Activated naive CD4-positive, alpha-beta T cell treated with anti-CD3 and anti-CD28 coated beads for 36 hours (primary cell): ENCODE measurements around the gene SHMT2. TPM values are rescaled to one million over a fixed set of nuclear protein-coding genes. Genes with fewer than 3 reads are reported as not detected.
"Not testable (repeated sequence)": the region's sequence is repeated elsewhere in the genome, so short reads cannot be mapped to it uniquely, and the experiment has no call there.

Experiments
- CTCF ChIA-PET: fragments of 350-600 bp; sonication (Branson Sonifier 250); formaldehyde crosslinking; loops from one replicate; lab custom pipeline; 2021; ENCODE audit warnings: antibody characterized with exemption; lab: Charles Lee
- DNase-seq: peaks from one replicate; pipeline ENCODE4 v3.0.0-alpha.2; 2020
- H3K27ac Mint-ChIP-seq: one replicate; pipeline ENCODE4 v1.8.0; 2021; ENCODE audit warnings: mild to moderate bottlenecking, mixed read lengths
- H3K27me3 Mint-ChIP-seq: one replicate; pipeline ENCODE4 v1.8.0; 2021; ENCODE audit warnings: low read depth, mixed read lengths
- H3K36me3 Mint-ChIP-seq: one replicate; pipeline ENCODE4 v1.8.0; 2021; ENCODE audit warnings: low read depth, mixed read lengths
- H3K4me1 Mint-ChIP-seq: one replicate; pipeline ENCODE4 v1.8.0; 2021; ENCODE audit warnings: low read depth, mixed read lengths
- H3K4me3 Mint-ChIP-seq: one replicate; pipeline ENCODE4 v1.8.0; 2021; ENCODE audit warnings: mild to moderate bottlenecking, moderate library complexity, mixed read lengths
- H3K9me3 Mint-ChIP-seq: one replicate; pipeline ENCODE4 v1.8.0; 2021; ENCODE audit warnings: mixed read lengths
- intact Hi-C: fragments of 100-400 bp; cut with micrococcal nuclease; formaldehyde crosslinking; loops from one replicate; pipeline ENCODE4 v1.15.1; 2023
- total RNA-seq, 2 experiments: library from RNA; stranded (reverse); gene quantifications; one replicate each; pipeline ENCODE4 v1.2.3, GENCODE V29; 2021

The SHMT2 gene
- total RNA-seq, 2 experiments from 2014 or later = 542 to 552 TPM

DNA sequence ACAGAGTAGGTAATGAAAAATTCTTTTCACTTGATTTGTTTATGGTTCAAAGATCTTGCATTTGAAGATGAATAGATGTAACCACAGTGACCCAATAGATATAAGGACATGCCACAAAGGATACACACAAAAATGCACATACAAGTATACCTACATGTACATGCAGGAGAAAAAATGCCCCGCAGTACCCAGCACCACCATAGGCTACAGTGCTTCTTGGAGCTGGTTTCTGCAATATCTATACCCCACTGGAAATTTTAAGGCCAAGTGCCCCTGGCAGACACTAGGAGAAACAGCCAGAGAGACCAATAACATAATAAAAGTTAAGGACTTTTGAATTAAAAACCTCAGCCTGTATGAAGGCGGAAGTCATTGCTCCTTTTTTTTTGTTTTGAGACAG lies 33.6 kb downstream of the SHMT2 start:
- H3K36me3 Mint-ChIP-seq = peaks cover 17% of the 10 kb centered on the region
- peaks cover 3% of the 10 kb centered on the region for H3K4me1 Mint-ChIP-seq

GRCh38 chr12:57266681-57267080 lies 37.2 kb downstream of the SHMT2 start:
- CTCF ChIA-PET = interaction anchor here (0.9 to 9.2 kb wide), 6 partner anchors 10 to 186 kb away, joined by 4 to 135 read pairs (median 10); partner anchors contain the start of gene INHBE
- Mint-ChIP-seq H3K9me3 (no peaks in the 10 kb centered on the region), H3K27me3 (no peaks in the 10 kb centered on the region), H3K4me1 (peaks cover 7% of the 10 kb centered on the region), H3K4me3 (no peak overlapping the region), H3K27ac (no peak overlapping the region), H3K36me3 (peaks cover 25% of the 10 kb centered on the region)
- DNase-seq = no peak
- intact Hi-C loops = no loop called here

More for the DNA sequence above, 33.6 kb downstream of the SHMT2 start:
- Mint-ChIP-seq H3K27me3 (no peaks in the 10 kb centered on the region), H3K27ac (no peak overlapping the region), H3K4me3 (no peak overlapping the region), H3K9me3 (no peaks in the 10 kb centered on the region)
- intact Hi-C loops = loop anchor here (1.0 kb wide), 2 partner anchors 190 to 199 kb away; no protein-coding TSS in a partner anchor
- DNase-seq = no peak
- CTCF ChIA-PET = interaction anchor here (0.6 to 9.2 kb wide), 8 partner anchors 14 to 632 kb away, joined by 3 to 135 read pairs (median 6); partner anchors contain the start of genes GLI1 and INHBE

DNA sequence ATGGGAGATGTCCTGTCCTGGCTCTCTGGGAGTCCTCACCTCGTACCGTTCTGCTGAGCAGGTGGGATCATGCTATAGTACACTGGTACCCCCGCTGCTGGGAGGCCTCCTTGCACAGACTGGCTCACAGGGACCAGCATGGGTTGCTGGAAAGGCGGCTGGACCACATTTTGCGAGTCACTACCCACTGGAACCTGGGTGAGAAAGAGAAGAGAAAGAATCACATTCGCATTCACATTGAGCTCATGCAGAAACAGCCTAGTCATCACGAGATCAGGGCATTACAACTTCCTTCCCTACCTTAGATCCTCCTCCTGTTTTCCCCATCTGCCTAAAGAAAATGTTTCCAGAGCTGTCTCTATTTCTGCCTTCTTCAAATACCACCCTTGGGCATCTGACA lies 38.8 kb downstream of the SHMT2 start:
- CTCF ChIA-PET = interaction anchor here (9.2 kb wide), 1 partner anchor 185 kb away, joined by 135 read pairs; the partner anchor contains the start of gene INHBE

GRCh38 chr12:57270966-57271470 lies 41.5 kb downstream of the SHMT2 start:
- CTCF ChIA-PET = interaction anchor here (0.6 to 2.0 kb wide), 6 partner anchors 57 to 275 kb away, joined by 3 to 8 read pairs (median 4); partner anchors contain the start of gene GLI1
- Mint-ChIP-seq H3K4me1 (peaks cover 9% of the 10 kb centered on the region), H3K27ac (no peak overlapping the region), H3K4me3 (no peak overlapping the region), H3K36me3 (peaks cover 20% of the 10 kb centered on the region), H3K9me3 (no peaks in the 10 kb centered on the region), H3K27me3 (no peaks in the 10 kb centered on the region)
- intact Hi-C loops = no loop called here
- DNase-seq = no peak

More for the DNA sequence above, 38.8 kb downstream of the SHMT2 start:
- Mint-ChIP-seq H3K4me1 (peaks cover 7% of the 10 kb centered on the region), H3K36me3 (peaks cover 23% of the 10 kb centered on the region), H3K27ac (peak overlapping the region; percentile 80), H3K4me3 (no peak overlapping the region), H3K27me3 (no peaks in the 10 kb centered on the region), H3K9me3 (no peaks in the 10 kb centered on the region)
- intact Hi-C loops = no loop called here
- DNase-seq = peak; percentile 51

DNA sequence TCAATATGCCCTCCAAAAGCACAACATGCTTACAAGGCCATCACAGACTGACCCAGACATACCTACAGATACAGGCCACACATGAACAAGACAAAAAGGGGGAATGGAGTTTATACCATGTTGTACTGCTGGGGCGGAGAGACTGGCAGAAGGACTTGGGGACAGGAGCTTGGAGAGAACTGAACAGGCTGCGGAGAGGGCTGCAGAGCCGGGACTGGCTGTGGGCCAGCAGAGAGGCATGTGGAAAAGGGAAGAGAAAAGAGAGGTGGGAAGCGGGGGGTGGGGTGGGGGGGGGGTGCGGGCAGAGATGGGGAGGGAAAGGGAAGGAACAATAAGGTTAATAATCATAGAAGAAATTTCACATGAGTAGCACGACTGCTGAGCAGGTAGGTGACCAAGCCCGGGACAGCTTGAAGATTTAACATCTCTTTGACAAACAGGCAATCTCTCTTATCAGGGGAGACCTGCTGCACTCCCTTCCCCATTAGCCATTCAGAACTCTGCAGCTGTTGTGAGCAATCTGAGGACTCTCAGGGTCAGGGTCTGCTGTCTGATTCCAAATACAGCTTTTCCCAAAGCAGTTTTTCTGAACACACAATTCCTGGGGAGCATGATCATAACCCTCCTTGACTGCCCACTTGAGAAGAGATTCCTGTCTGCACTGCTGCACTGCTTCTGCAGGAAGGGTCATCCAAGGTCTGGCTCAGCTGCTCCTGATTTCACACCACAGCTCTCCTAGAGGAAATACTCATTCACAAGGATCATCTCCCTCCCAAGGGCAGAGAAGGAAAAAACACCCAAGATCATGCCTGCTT lies 43.0 kb downstream of the SHMT2 start:
- Mint-ChIP-seq H3K27me3 (no peaks in the 10 kb centered on the region), H3K4me3 (no peak overlapping the region), H3K36me3 (peaks cover 25% of the 10 kb centered on the region), H3K4me1 (peaks cover 9% of the 10 kb centered on the region), H3K27ac (no peak overlapping the region), H3K9me3 (no peaks in the 10 kb centered on the region)
- intact Hi-C loops = no loop called here
- CTCF ChIA-PET = interaction anchor here (0.7 to 1.1 kb wide), 4 partner anchors 17 to 183 kb away, joined by 3 to 4 read pairs (median 4); partner anchors contain the start of gene INHBE
- DNase-seq = no peak

DNA sequence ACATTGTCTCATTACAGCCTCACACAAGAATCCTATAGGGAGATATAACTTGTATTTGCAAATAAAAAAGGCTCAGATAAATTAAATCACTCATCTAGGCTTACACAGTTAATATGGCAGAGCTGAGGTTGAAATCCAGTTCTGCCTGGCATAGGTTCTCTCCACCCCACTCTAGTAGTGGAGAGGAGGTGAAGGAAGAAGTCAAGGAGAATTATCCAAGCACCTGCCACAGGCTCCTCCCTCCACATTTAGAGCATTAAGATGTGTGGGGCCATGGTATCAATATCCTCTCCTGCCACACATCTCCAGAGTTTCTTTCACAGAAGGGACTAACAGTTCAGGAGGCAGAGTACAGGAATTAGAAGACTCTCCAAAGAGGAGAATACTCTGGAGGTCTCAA lies 44.0 kb downstream of the SHMT2 start:
- DNase-seq = no peak
- no peak overlapping the region for H3K4me3 Mint-ChIP-seq
- intact Hi-C loops = no loop called here
- H3K27ac Mint-ChIP-seq = no peak overlapping the region
- no peaks in the 10 kb centered on the region for H3K9me3 Mint-ChIP-seq
- H3K36me3 Mint-ChIP-seq = peaks cover 27% of the 10 kb centered on the region
- CTCF ChIA-PET = interaction anchor here (0.7 to 1.1 kb wide), 3 partner anchors 16 to 60 kb away, joined by 3 to 4 read pairs (median 3); no protein-coding TSS in a partner anchor
- H3K4me1 Mint-ChIP-seq = peaks cover 5% of the 10 kb centered on the region
- no peaks in the 10 kb centered on the region for H3K27me3 Mint-ChIP-seq

GRCh38 chr12:57276233-57276632 lies 46.7 kb downstream of the SHMT2 start:
- Mint-ChIP-seq H3K36me3 (peaks cover 21% of the 10 kb centered on the region), H3K4me1 (peaks cover 27% of the 10 kb centered on the region)
- H3K4me3 Mint-ChIP-seq, H3K27me3 Mint-ChIP-seq, DNase-seq, H3K27ac Mint-ChIP-seq, H3K9me3 Mint-ChIP-seq, intact Hi-C loops: not testable (repeated sequence)
- CTCF ChIA-PET = interaction anchor here (1.4 to 2.7 kb wide), 3 partner anchors 10 to 177 kb away, joined by 3 to 14 read pairs (median 8); no protein-coding TSS in a partner anchor

DNA sequence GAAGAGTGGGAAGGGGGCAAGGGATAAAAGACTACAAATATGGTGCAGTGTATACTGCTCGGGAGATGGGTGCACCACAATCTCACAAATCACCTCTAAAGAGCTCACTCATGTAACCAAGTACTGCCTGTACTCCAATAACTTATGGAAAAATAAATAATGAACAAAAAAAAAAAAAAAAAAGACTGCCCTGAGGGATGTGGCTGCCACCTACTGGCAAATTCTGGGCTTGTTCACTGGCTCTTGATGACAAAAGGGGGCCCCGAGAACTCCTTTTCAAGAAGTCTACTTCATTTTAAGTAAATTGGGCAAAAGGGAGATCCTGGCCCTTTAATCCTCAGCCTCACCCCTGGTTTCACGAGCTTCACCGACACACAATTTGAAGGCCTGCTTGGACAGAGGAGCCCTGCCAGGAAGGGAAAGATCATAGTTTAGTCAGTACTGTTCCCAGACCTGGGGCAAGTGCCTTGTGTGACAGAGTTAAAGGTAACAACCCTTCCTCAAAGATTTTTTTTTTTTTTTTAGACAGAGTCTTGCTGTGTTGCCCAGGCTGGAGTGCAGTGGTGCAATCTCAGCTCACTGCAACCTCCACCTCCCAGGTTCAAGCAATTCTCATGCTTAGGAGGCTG lies 47.5 kb downstream of the SHMT2 start:
- Mint-ChIP-seq H3K36me3 (peaks cover 21% of the 10 kb centered on the region), H3K4me3 (no peak overlapping the region), H3K27ac (no peak overlapping the region), H3K27me3 (no peaks in the 10 kb centered on the region), H3K9me3 (no peaks in the 10 kb centered on the region), H3K4me1 (peaks cover 28% of the 10 kb centered on the region)
- intact Hi-C loops = no loop called here
- CTCF ChIA-PET = interaction anchor here (0.6 to 2.9 kb wide), 15 partner anchors 11 to 235 kb away, joined by 3 to 14 read pairs (median 4); no protein-coding TSS in a partner anchor
- peak; percentile 42 for DNase-seq

- CTCF ChIA-PET = interaction anchor here (0.6 to 2.9 kb wide), 8 partner anchors 13 to 184 kb away, joined by 3 to 14 read pairs (median 4); no protein-coding TSS in a partner anchor
- Mint-ChIP-seq H3K4me3 (no peak overlapping the region), H3K27ac (peak overlapping the region; percentile 41), H3K4me1 (peaks cover 28% of the 10 kb centered on the region), H3K9me3 (no peaks in the 10 kb centered on the region), H3K27me3 (no peaks in the 10 kb centered on the region), H3K36me3 (peaks cover 25% of the 10 kb centered on the region)
- DNase-seq = no peak
- intact Hi-C loops = no loop called here
Observed at GRCh38 chr12:57278465-57279381, 49.2 kb downstream of the SHMT2 start.

DNA sequence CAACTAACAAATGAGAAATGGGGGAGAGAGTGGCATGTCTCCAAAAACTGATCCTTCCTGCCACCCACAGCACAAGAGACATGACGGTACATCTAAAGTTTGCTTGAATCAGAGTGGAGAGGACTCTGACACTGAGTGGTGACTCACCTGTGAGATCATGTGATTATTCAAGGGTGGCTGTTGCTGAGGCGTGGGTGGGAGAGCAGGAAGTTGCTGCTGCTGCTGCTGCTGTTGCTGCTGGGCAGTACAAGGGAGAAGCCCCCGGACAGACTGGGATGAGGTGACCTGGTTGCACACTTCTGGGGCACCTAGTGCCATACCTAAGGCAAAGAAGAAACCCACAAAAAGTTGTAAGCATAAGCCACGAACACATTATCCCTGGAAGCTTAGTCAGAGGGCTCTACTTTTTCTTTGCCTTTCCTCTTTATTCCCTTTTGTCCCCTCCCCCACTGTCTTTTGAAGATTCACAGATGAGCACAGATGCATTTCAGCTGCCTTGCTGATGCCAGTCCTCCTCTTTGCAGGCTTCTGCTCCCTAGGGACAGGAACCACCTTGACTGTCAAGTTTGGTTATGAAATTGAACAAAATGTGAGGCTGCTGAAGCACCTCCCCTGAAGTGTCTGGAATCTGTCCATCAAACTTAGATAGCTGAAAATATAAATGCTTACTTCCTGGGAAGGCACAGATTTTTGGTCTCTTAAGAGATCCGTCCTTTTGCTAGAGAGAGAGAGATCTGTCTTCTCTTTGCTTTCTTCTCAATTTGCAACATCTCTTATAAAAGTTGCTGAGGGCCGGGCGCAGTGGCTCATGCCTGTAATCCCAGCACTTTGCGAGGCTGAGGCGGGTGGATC lies 50.9 kb downstream of the SHMT2 start:
- H3K4me3 Mint-ChIP-seq = peak overlapping the region; percentile 46
- no peaks in the 10 kb centered on the region for H3K27me3 Mint-ChIP-seq
- no peaks in the 10 kb centered on the region for H3K9me3 Mint-ChIP-seq
- H3K36me3 Mint-ChIP-seq = peaks cover 24% of the 10 kb centered on the region
- peak; percentile 90 for DNase-seq
- intact Hi-C loops = loop anchor here (1.0 to 2.0 kb wide), 6 partner anchors 38 to 242 kb away; partner anchors contain the start of genes GLI1, MBD6 and R3HDM2
- peaks cover 28% of the 10 kb centered on the region for H3K4me1 Mint-ChIP-seq
- H3K27ac Mint-ChIP-seq = peak overlapping the region; percentile 90
- CTCF ChIA-PET = interaction anchor here (1.0 to 2.0 kb wide), 3 partner anchors 16 to 175 kb away, joined by 3 to 7 read pairs (median 3); no protein-coding TSS in a partner anchor
